ENCODE results near the gene APOBEC3G.
A peak's percentile ranks its signal among the peaks of the same experiment; 100 is the strongest.
"Not testable (repeated sequence)": the region's sequence is repeated elsewhere in the genome, so short reads cannot be mapped to it uniquely, and the experiment has no call there.

Gene APOBEC3G

GRCh38 chr22:39077026-39077840 is at the start of gene APOBEC3G:
TSS of gene APOBEC3G (plus strand) at chr22:39077275. CDS start at chr22:39077362, 87 bp downstream.
- peak; percentile 74 for DNase-seq

- DNase-seq = no peak
These were observed 49.4 kb upstream of the APOBEC3G start for GRCh38 chr22:39027717-39028116.

GRCh38 chr22:39028281-39028680 is 48.8 kb upstream of the APOBEC3G start:
- no peak for DNase-seq

GRCh38 chr22:39029227-39029626 is 47.8 kb upstream of the APOBEC3G start:
- DNase-seq = no peak

- no peak for DNase-seq
These were observed 46.4 kb upstream of the APOBEC3G start for GRCh38 chr22:39030705-39031104.

- not testable (repeated sequence) for DNase-seq
These were observed 45.4 kb upstream of the APOBEC3G start for GRCh38 chr22:39031434-39032295.

- DNase-seq = not testable (repeated sequence)
These were observed 40.0 kb upstream of the APOBEC3G start for GRCh38 chr22:39037071-39037470.

- DNase-seq = no peak
These were observed 37.6 kb upstream of the APOBEC3G start for GRCh38 chr22:39039306-39040126.

GRCh38 chr22:39040155-39040537 is 36.9 kb upstream of the APOBEC3G start:
- not testable (repeated sequence) for DNase-seq

- DNase-seq = peak; percentile 75
These were observed 36.4 kb upstream of the APOBEC3G start, which contains the start of gene APOBEC3F for GRCh38 chr22:39040538-39041296. TSS of gene APOBEC3F (plus strand) at chr22:39040864. CDS start at chr22:39040961, 97 bp downstream.

- DNase-seq = no peak
These were observed 35.2 kb upstream of the APOBEC3G start for GRCh38 chr22:39041908-39042307.

- DNase-seq = not testable (repeated sequence)
These were observed 34.0 kb upstream of the APOBEC3G start for GRCh38 chr22:39043063-39043462.

GRCh38 chr22:39045136-39045535 is 31.9 kb upstream of the APOBEC3G start:
- DNase-seq = not testable (repeated sequence)

- DNase-seq = not testable (repeated sequence)
These were observed 27.6 kb upstream of the APOBEC3G start for GRCh38 chr22:39049486-39049885.

- DNase-seq = not testable (repeated sequence)
These were observed 25.1 kb upstream of the APOBEC3G start for GRCh38 chr22:39051844-39052495.

- DNase-seq = no peak
These were observed 21.4 kb upstream of the APOBEC3G start for GRCh38 chr22:39055658-39056057.

- not testable (repeated sequence) for DNase-seq
These were observed 15.8 kb upstream of the APOBEC3G start for GRCh38 chr22:39061290-39061689.

- DNase-seq = not testable (repeated sequence)
These were observed 15.1 kb upstream of the APOBEC3G start for GRCh38 chr22:39061951-39062350.

GRCh38 chr22:39063904-39064303 is 13.2 kb upstream of the APOBEC3G start:
- DNase-seq = not testable (repeated sequence)

GRCh38 chr22:39066442-39067276 is 10.4 kb upstream of the APOBEC3G start:
- DNase-seq = not testable (repeated sequence)
